NK-92 treated with Interleukin-12 subunit alpha and Interleukin-12 subunit beta, amount 100 ng/mL, for 24 hours (cell line): ENCODE results near the gene CCDC183.
"Not testable (repeated sequence)": the region's sequence is repeated elsewhere in the genome, so short reads cannot be mapped to it uniquely, and the experiment has no call there.

ENCODE experiments used
- DNase-seq: peaks from one replicate; lab custom pipeline; 2025; lab: John Stamatoyannopoulos, UW

The CCDC183 gene

DNA sequence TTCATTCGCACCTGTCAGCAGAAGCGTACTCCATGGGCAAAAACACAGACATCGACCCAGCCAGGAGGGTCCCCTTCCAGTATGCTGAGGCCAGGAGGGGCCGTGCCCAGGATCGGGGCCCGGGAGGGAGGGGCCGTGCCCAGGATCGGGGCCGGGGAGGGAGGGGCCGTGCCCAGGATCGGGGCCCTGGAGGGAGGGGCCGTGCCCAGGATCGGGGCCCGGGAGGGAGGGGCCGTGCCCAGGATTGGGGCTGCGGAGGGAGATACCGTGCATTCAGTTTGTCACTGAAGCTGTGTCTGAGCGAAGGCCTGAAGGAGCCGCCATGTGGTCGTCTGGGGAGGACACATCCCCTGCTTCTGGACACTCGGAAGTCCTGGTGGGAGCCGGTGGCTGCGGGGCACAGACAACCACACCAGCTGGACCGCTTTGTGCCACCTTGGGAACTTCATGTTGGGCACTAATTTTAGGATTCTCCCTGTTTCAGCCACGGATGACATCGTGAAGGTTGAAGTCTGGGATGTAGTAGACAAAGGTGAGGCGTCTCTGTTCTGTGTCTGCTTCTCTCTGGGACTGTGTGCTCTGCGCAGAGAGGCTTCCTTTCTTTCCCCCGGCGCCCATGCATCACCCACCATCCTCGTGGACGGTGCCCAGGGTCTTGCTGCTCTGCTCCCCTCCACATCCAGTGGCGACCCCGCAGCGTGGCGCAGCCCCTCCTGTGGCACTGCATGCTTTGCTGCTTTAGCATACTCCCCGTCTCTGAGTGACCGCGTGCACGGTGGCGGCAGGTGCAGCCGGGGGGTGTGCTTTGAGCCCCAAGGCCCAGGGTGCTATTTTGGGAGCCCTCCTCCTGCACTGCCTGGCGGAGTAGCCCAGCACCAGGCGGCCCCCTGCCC lies 29.4 kb downstream of the CCDC183 start:
- DNase-seq: no peak

GRCh38 chr9:136826188-136826541 lies 30.0 kb downstream of the CCDC183 start:
- DNase-seq: no peak

- no peak for DNase-seq
These were observed 30.8 kb downstream of the CCDC183 start for GRCh38 chr9:136826703-136827582.

DNA sequence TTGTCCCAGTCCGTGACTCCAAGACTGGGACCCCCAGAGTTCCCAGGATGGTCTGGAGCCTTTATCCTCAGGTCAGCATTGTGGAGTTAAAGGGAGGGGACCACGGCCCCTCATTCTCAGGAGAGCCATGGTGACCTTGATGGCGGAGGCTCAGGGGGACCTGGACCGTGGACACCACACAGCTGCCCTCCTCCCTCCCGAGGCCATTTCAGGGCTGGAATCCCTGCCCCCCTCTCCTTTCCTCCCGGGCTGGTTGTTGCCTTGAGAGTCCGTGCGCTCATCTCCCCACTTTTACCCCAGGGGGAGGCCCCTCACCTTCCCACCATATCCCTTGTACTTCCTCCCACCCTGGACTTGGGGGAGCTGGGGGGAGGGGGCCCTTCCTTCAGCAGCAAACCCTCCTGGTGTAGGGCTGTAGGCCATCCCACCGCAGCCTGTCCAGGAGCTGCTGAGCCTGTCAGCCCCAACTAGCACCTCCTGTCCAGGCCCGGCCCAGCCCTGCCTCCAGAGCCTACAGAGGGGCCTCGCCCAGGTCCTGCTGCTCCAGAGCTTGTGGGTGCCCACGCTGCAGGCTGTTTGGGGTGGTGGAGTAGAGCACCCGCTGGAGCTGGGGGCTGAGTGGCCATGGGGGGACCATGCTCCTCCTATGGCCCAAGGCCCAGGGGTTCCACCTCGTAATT lies 31.8 kb downstream of the CCDC183 start:
- DNase-seq: no peak

- no peak for DNase-seq
These were observed 32.5 kb downstream of the CCDC183 start for GRCh38 chr9:136828474-136829140.

- DNase-seq: no peak
These were observed 33.3 kb downstream of the CCDC183 start for GRCh38 chr9:136829412-136829811.

DNA sequence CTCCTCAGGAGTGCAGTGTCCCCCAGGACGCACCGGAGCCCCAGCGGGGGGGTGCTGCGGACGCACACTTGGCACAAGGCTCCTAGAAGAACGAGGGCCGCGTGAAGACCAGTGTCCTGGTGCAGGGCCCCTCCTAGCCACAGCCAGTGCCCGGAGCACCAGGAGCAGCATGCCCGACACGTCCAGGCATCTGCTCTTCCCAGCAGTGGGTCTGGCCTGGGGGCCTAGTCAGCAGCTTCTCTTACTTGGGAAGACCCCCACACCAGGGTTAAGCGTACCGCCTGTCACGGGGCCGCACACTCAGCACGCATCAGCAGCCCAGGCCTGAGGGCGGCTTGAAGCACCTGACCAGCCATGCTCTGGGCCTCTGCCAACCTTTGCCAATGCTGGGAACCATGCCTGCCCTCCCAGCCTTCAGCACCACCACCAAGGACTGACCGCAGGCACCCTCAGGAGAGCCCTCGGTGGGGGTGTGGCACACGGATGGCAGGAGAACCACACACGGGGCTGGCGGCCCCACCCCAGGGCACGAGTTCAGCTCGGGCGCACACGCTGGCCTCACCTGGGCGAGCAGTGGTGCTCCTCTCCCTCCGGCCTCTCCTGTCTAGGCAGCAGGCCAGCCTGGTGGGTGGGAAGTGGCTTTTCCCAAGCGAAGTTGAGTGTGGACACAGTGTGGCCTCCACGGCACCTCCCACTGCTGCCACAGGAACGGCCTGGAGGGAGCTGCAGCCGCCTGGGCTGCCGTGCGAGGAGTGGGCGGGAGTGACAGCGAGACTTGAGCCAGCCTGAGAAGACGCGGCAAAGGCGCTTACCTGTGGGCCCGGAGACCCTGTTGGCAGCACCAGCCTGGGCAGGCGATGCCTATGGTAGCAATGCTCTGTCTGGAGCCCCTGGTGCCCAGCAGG lies 34.1 kb downstream of the CCDC183 start:
- DNase-seq: no peak

DNA sequence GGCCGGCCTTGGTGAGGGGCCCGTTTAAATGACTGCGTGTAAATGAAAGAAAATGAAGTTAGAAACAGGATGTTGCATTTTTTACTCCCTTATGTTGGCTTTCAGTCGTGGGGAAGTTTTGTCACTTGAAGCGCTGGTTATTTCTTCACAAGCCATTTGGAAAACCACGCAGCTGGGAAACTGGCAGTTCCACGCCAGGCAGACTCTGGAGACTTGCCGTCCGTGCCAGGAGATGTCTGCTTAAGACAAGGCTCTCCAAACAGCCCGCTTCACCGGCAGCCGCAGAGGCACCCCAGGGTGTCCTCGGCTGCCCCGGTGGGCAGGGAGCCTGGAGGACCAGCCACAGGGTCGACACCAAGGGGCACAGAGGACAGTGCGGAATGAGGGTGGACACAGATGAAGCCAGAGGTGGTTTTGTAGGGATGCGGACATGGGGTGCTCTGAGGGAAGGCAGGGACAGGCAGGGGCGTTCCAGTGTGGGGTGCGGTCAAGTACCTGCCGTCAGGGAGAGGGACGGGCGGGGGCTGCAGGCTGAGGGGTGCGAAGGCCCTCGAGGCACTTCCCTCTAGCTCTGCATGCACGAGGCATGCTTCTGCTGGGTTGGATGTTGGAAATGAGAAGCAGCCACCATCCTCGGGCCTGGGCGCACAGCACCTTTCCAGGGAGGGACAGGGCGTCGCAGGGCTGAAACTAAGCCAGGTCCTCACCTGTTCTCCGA lies 35.0 kb downstream of the CCDC183 start:
- DNase-seq: no peak

GRCh38 chr9:136831720-136832104 lies 35.6 kb downstream of the CCDC183 start:
- no peak for DNase-seq

DNA sequence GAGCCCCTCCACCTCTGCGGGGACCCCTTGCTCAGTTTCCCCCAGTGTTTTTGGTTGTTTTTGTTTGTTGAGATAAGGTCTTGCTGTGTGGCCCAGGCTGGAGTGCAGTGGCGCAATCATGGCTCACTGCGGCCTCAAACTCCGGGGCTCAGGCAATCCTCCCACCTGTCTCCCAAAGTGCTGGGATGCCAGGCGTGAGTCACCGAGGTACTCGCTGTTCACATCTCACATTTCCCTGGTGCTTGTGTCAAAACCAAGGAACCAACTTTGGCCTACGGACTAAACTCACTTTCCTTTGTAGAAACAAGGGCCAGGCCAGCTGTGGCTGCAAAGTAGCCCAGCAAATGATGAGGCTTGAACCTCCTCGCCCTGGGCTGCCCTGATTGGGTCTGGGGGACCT lies 36.4 kb downstream of the CCDC183 start:
- DNase-seq: no peak

DNA sequence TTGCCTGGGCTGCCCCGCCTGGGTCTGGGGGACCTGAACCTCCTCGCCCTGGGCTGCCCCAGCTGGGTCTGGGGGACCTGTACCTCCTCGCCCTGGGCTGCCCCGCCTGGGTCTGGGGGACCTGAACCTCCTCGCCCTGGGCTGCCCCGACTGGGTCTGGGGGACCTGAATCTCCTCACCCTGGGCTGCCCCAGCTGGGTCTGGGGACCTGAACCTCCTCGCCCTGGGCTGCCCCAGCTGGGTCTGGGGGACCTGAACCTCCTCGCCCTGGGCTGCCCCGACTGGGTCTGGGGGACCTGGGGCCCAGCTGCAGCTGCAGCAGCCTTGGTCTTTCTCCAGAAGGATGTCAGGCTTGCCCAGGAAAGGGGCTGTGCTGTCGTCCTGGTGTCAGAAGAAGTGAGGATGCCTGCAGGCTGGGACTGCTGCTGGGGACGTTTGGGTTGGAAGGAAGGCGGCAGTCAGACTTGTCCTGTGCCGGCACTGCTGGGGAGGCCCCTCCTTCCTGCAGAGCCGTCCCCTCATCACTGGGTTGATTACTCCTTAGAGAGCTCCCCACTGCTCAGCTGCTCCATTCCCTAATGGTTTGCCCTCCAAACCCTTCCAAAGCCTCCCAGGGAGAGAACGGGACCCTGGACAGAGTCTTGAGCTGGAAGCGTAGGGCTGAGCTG lies 37.4 kb downstream of the CCDC183 start:
- DNase-seq: not testable (repeated sequence)

DNA sequence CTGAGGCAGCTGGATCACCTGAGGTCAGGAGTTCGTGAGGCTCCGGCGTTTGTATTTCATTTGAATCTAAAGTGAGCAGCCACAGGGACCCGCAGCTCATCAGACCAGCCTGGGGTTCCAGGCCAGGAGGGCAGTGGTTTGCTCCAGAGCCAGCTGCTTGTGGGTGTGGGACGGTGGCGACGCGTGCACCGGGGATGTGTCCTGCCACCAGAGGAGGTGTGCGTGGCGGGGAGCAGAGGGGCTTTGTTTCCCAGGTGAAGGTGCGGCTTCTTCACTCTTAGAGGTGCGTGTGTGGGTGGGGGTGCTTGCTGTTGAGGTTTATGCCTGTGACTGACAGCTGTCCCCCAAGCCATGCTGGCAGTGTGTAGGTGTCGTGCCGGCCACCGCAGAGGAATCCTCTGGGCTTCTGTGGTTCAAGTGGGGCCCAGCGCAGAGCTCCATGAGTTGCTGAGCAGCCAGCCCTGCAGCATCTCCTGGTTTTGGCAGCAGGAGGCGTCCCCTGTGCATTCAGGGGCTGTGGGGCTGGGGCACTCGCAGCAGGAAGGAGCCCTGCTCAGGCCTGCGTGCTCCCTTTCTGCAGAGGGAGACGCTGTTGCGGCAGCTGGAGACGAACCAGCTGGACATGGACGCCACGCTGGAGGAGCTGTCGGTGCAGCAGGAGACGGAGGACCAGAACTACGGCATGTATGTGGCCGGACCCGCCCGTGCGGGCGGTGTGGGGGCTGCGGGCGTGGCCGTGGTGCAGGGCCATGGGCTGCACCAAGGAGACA lies 39.2 kb downstream of the CCDC183 start:
- no peak for DNase-seq

- no peak for DNase-seq
These were observed 40.1 kb downstream of the CCDC183 start for GRCh38 chr9:136835932-136836904.

DNA sequence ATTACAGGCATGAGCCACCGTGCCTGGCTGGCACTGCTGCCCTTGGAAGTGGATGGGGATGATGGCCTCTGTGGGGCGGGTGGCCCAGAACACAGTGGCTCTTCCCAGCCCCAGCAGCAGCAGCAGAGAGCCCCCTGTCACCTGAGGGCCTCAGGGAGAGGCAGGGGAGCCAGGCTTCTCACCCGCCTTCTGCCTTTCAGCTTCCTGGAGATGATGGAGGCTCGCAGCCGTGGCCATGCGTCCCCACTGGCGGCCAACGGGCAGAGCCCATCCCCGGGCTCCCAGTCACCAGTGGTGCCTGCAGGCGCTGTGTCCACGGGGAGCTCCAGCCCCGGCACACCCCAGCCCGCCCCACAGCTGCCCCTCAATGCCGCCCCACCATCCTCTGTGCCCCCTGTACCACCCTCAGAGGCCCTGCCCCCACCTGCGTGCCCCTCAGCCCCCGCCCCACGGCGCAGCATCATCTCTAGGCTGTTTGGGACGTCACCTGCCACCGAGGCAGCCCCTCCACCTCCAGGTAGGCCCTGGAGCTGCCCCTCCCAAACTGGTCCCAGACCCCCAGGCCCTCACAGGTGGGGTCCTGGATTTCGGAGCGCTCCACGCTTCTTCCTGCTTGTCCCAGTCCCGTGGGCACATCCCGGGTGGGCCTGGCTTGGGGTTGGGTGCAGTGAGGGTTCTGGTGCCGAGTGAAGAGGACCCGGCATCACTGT lies 41.2 kb downstream of the CCDC183 start:
- no peak for DNase-seq

- not testable (repeated sequence) for DNase-seq
These were observed 41.7 kb downstream of the CCDC183 start for GRCh38 chr9:136837856-136838277.

DNA sequence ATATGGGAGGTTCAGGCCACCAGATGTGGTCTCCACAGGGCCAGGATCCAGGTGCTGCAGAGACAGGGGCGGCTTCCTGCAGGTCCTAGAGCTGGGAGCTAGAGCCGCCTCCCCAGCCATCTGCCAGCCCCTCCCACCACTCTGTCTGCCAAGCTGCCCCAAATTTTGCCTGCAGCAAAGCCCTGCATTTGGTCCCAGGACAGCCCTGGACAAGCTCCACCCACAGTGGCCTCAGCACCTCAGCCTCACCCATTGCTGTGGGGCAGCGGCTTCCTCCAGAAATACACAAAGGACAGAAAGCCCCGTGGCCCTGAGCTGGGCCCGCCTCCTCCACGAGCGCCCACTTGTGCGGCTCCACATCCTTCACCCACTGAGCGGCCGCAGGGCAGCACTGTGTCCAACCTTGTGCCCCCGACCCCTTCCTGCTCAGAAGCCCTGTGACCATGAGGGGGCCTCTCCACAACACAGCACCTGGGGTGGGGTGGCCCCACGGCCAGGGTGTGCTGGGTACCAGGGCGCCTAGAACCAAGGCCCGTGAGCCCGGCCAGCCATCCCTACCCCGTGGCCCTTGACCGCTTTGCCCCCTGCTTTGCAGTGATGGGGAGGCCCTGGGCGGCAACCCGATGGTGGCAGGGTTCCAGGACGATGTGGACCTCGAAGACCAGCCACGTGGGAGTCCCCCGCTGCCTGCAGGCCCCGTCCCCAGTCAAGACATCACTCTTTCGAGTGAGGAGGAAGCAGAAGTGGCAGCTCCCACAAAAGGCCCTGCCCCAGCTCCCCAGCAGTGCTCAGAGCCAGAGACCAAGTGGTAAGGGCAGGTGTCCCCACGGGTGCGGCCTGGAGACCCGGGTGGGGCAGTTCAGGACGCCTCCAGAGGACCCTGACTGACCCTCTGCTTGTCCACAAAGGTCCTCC lies 42.4 kb downstream of the CCDC183 start:
- DNase-seq: no peak
